Neural progenitor cell (in vitro differentiated cells): ENCODE measurements around the gene KLHL40. TPM values are rescaled to one million over a fixed set of nuclear protein-coding genes. Genes with fewer than 3 reads are reported as not detected.

Experiments used
- DNase-seq: peaks from one replicate; pipeline ENCODE4 v3.0.0-alpha.2; 2016; ENCODE audit warnings: low spot score
- H2AFZ ChIP-seq: fragments of 200-600 bp; sonication (generic); replicated peaks from 2 replicates; pipeline ENCODE4 v1.6.1; 2016; ENCODE audit warnings: antibody characterized with exemption
- H3F3A ChIP-seq: fragments of 200-600 bp; sonication (generic); 2 replicates; pipeline ENCODE4 v1.6.1; 2016; ENCODE audit warnings: antibody characterized with exemption, low read depth
- H3K27ac ChIP-seq: fragments of 200-600 bp; sonication (generic); 2 replicates; pipeline ENCODE4 v1.5.1; 2016; ENCODE audit warnings: mild to moderate bottlenecking
- H3K27me3 ChIP-seq: fragments of 200-600 bp; sonication (generic); 2 replicates; pipeline ENCODE4 v1.6.1; 2016; ENCODE audit warnings: mild to moderate bottlenecking, moderate library complexity
- H3K36me3 ChIP-seq: fragments of 200-600 bp; sonication (generic); 2 replicates; pipeline ENCODE4 v1.5.1; 2016
- H3K4me1 ChIP-seq: fragments of 200-600 bp; sonication (generic); 2 replicates; pipeline ENCODE4 v1.6.1; 2016; ENCODE audit warnings: mixed run types
- H3K4me2 ChIP-seq: fragments of 200-600 bp; sonication (generic); 2 replicates; pipeline ENCODE4 v1.6.1; 2016
- H3K4me3 ChIP-seq: fragments of 200-600 bp; sonication (generic); 2 replicates; pipeline ENCODE4 v1.5.1; 2016
- H3K79me2 ChIP-seq: fragments of 200-600 bp; sonication (generic); 2 replicates; pipeline ENCODE4 v1.6.1; 2016; ENCODE audit warnings: low read depth
- H3K9ac ChIP-seq: fragments of 200-600 bp; sonication (generic); 2 replicates; pipeline ENCODE4 v1.6.1; 2016
- H3K9me3 ChIP-seq: fragments of 200-600 bp; sonication (generic); 2 replicates; pipeline ENCODE4 v1.5.1; 2016; ENCODE audit warnings: low read depth
- H4K20me1 ChIP-seq: fragments of 200-600 bp; sonication (generic); 2 replicates; pipeline ENCODE4 v1.6.1; 2016; ENCODE audit warnings: low read depth
- H3K27ac Mint-ChIP-seq: 3 replicates; pipeline ENCODE4 v1.8.0; 2021; ENCODE audit warnings: mixed read lengths
- H3K27me3 Mint-ChIP-seq: 2 replicates; pipeline ENCODE4 v1.8.0; 2022; ENCODE audit warnings: low read depth, mild to moderate bottlenecking, inconsistent platforms, moderate library complexity, mixed read lengths; ENCODE audit not compliant: insufficient read depth
- H3K36me3 Mint-ChIP-seq: 3 replicates; pipeline ENCODE4 v1.8.0; 2021; ENCODE audit warnings: mixed read lengths
- H3K4me1 Mint-ChIP-seq: 3 replicates; pipeline ENCODE4 v1.8.0; 2021; ENCODE audit warnings: mixed read lengths
- H3K4me3 Mint-ChIP-seq: 3 replicates; pipeline ENCODE4 v1.8.0; 2021; ENCODE audit warnings: mild to moderate bottlenecking, moderate library complexity, mixed read lengths
- H3K9me3 Mint-ChIP-seq: 3 replicates; pipeline ENCODE4 v1.8.0; 2020; ENCODE audit warnings: mixed read lengths
- CTCF ChIP-seq: fragments of 200-600 bp; sonication (generic); IDR thresholded peaks from 2 replicates; pipeline ENCODE4 v1.5.1; 2017; ENCODE audit warnings: antibody characterized with exemption, mild to moderate bottlenecking
- EZH2 ChIP-seq: fragments of 200-600 bp; sonication (generic); IDR thresholded peaks from 2 replicates; pipeline ENCODE4 v1.6.1; 2017; ENCODE audit warnings: antibody characterized with exemption, mild to moderate bottlenecking, moderate library complexity
- EZH2phosphoT487 ChIP-seq: fragments of 200-600 bp; sonication (generic); IDR thresholded peaks from 2 replicates; pipeline ENCODE4 v1.6.1; 2017; ENCODE audit warnings: antibody characterized with exemption
- total RNA-seq: library from RNA; depleted of rRNA; stranded (reverse); fragments of >200 nt; gene quantifications from 2 replicates; pipeline ENCODE4 v1.2.3, GENCODE V29; 2015; ENCODE audit warnings: low replicate concordance

Gene KLHL40
- total RNA-seq, 1 donor from 2014 or later: not detected

- peaks cover 4% of the 10 kb centered on the region for H3K27me3 Mint-ChIP-seq
- DNase-seq: no peak
- Histone ChIP-seq H3K27me3 (no peaks in the 10 kb centered on the region), H3K9ac (no peak overlapping the region), H2AFZ (no peak overlapping the region), H4K20me1 (no peaks in the 10 kb centered on the region), H3K4me3 (no peak overlapping the region), H3F3A (no peaks in the 10 kb centered on the region), H3K4me1 (peaks cover 18% of the 10 kb centered on the region), H3K27ac (no peak overlapping the region), H3K4me2 (no peak overlapping the region), H3K9me3 (no peaks in the 10 kb centered on the region), H3K79me2 (no peaks in the 10 kb centered on the region), H3K36me3 (no peaks in the 10 kb centered on the region)
- H3K27ac Mint-ChIP-seq: no peak overlapping the region
- H3K9me3 Mint-ChIP-seq: peaks cover 3% of the 10 kb centered on the region
- no peak for TF ChIP-seq EZH2phosphoT487
- TF ChIP-seq CTCF: no peak
- TF ChIP-seq EZH2: no peak
- H3K36me3 Mint-ChIP-seq: no peaks in the 10 kb centered on the region
- H3K4me1 Mint-ChIP-seq: peaks cover 16% of the 10 kb centered on the region
- H3K4me3 Mint-ChIP-seq: no peak overlapping the region
Observed at GRCh38 chr3:42735019-42735418, 49.7 kb downstream of the KLHL40 start.

GRCh38 chr3:42735615-42736014 is 50.3 kb downstream of the KLHL40 start:
- no peak overlapping the region for H3K4me2 ChIP-seq
- no peak overlapping the region for H3K4me3 Mint-ChIP-seq
- H3K4me1 Mint-ChIP-seq: peaks cover 16% of the 10 kb centered on the region
- no peaks in the 10 kb centered on the region for H3K9me3 ChIP-seq
- H3K79me2 ChIP-seq: no peaks in the 10 kb centered on the region
- H3K27me3 Mint-ChIP-seq: peaks cover 4% of the 10 kb centered on the region
- no peak overlapping the region for H3K4me3 ChIP-seq
- no peaks in the 10 kb centered on the region for H3K36me3 ChIP-seq
- DNase-seq: no peak
- no peaks in the 10 kb centered on the region for H3F3A ChIP-seq
- H3K9me3 Mint-ChIP-seq: peaks cover 3% of the 10 kb centered on the region
- H4K20me1 ChIP-seq: no peaks in the 10 kb centered on the region
- H3K36me3 Mint-ChIP-seq: no peaks in the 10 kb centered on the region
- no peaks in the 10 kb centered on the region for H3K27me3 ChIP-seq
- H2AFZ ChIP-seq: no peak overlapping the region
- H3K27ac ChIP-seq: no peak overlapping the region
- no peak overlapping the region for H3K27ac Mint-ChIP-seq
- TF ChIP-seq EZH2 (no peak), CTCF (no peak), EZH2phosphoT487 (no peak)
- no peak overlapping the region for H3K9ac ChIP-seq
- H3K4me1 ChIP-seq: peaks cover 18% of the 10 kb centered on the region

- Histone ChIP-seq H4K20me1 (no peaks in the 10 kb centered on the region), H3K4me3 (no peak overlapping the region), H3F3A (no peaks in the 10 kb centered on the region), H3K79me2 (no peaks in the 10 kb centered on the region), H3K27ac (no peak overlapping the region), H3K4me1 (peaks cover 18% of the 10 kb centered on the region), H3K27me3 (no peaks in the 10 kb centered on the region), H3K9me3 (no peaks in the 10 kb centered on the region), H3K9ac (no peak overlapping the region), H3K4me2 (no peak overlapping the region), H3K36me3 (no peaks in the 10 kb centered on the region), H2AFZ (no peak overlapping the region)
- Mint-ChIP-seq H3K27me3 (peaks cover 2% of the 10 kb centered on the region), H3K9me3 (peaks cover 3% of the 10 kb centered on the region), H3K4me1 (peaks cover 16% of the 10 kb centered on the region), H3K27ac (no peak overlapping the region), H3K4me3 (no peak overlapping the region), H3K36me3 (no peaks in the 10 kb centered on the region)
- TF ChIP-seq EZH2phosphoT487 (no peak), CTCF (no peak), EZH2 (no peak)
- DNase-seq: no peak
Observed at GRCh38 chr3:42736081-42736480, 50.7 kb downstream of the KLHL40 start.
